ENCODE measurements around the gene WWTR1.

The WWTR1 gene

DNA sequence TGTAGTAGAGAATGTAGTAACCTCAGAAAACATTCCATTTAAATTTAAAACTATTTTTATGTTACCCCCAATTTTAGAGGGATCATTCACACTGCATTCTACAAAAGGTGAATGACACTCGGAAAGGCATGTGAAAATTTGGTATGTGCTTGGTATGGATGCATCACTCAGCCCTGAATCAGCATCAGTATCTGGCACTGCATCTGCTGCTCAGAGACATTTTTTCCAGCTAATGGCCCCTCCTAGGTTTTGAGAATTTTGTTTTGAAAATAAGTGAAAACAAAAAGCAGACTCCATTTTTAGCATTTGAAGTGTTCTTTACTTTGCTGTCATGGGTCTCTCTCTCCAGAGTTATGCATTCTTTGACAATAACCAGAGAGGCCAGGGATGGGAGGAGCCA is 15.6 kb upstream of the WWTR1 start:
- H3K4me1 ChIP-seq (ENCODE audit: control insufficient read depth in 1 of 2, insufficient read depth in 1 of 2, low read depth in 1 of 2, low read length in 1 of 2) = no peaks in the 10 kb centered on the region
- peaks cover 61% of the 10 kb centered on the region for H3K27me3 ChIP-seq
- no peaks in the 10 kb centered on the region for H3K36me3 ChIP-seq
- no peak overlapping the region for H3K4me3 ChIP-seq (ENCODE audit: low read depth in 1 of 2, low read length in 1 of 2)
- H3K9me3 ChIP-seq = no peaks in the 10 kb centered on the region
- no peak overlapping the region for H3K27ac ChIP-seq
- TF ChIP-seq, protein P1, sequence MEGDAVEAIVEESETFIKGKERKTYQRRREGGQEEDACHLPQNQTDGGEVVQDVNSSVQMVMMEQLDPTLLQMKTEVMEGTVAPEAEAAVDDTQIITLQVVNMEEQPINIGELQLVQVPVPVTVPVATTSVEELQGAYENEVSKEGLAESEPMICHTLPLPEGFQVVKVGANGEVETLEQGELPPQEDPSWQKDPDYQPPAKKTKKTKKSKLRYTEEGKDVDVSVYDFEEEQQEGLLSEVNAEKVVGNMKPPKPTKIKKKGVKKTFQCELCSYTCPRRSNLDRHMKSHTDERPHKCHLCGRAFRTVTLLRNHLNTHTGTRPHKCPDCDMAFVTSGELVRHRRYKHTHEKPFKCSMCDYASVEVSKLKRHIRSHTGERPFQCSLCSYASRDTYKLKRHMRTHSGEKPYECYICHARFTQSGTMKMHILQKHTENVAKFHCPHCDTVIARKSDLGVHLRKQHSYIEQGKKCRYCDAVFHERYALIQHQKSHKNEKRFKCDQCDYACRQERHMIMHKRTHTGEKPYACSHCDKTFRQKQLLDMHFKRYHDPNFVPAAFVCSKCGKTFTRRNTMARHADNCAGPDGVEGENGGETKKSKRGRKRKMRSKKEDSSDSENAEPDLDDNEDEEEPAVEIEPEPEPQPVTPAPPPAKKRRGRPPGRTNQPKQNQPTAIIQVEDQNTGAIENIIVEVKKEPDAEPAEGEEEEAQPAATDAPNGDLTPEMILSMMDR (IDR thresholded peaks at IDR 0.05) = no peak

GRCh38 chr3:149670742-149671492 is 13.1 kb upstream of the WWTR1 start:
- TF ChIP-seq, protein P1 (IDR thresholded peaks at IDR 0.05) = no peak
- Histone ChIP-seq H3K36me3 (no peaks in the 10 kb centered on the region), H3K4me3 (ENCODE audit: low read depth in 1 of 2, low read length in 1 of 2) (no peak overlapping the region), H3K27me3 (peaks cover 85% of the 10 kb centered on the region), H3K9me3 (no peaks in the 10 kb centered on the region), H3K4me1 (ENCODE audit: control insufficient read depth in 1 of 2, insufficient read depth in 1 of 2, low read depth in 1 of 2, low read length in 1 of 2) (no peaks in the 10 kb centered on the region), H3K27ac (no peak overlapping the region)

- no peaks in the 10 kb centered on the region for H3K36me3 ChIP-seq
- no peaks in the 10 kb centered on the region for H3K9me3 ChIP-seq
- no peak overlapping the region for H3K4me3 ChIP-seq (ENCODE audit: low read depth in 1 of 2, low read length in 1 of 2)
- H3K27ac ChIP-seq = no peak overlapping the region
- peaks cover 95% of the 10 kb centered on the region for H3K27me3 ChIP-seq
- H3K4me1 ChIP-seq (ENCODE audit: control insufficient read depth in 1 of 2, insufficient read depth in 1 of 2, low read depth in 1 of 2, low read length in 1 of 2) = no peaks in the 10 kb centered on the region
- TF ChIP-seq, protein P1 (IDR thresholded peaks at IDR 0.05) = no peak
These were observed 9.8 kb upstream of the WWTR1 start for GRCh38 chr3:149667576-149667975.

- TF ChIP-seq, protein P1 (IDR thresholded peaks at IDR 0.05) = no peak
- peaks cover 100% of the 10 kb centered on the region for H3K27me3 ChIP-seq
- no peak overlapping the region for H3K4me3 ChIP-seq (ENCODE audit: low read depth in 1 of 2, low read length in 1 of 2)
- H3K27ac ChIP-seq = no peak overlapping the region
- no peaks in the 10 kb centered on the region for H3K36me3 ChIP-seq
- H3K9me3 ChIP-seq = no peaks in the 10 kb centered on the region
- H3K4me1 ChIP-seq (ENCODE audit: control insufficient read depth in 1 of 2, insufficient read depth in 1 of 2, low read depth in 1 of 2, low read length in 1 of 2) = peaks cover 0 to 1% of the 10 kb centered on the region in 2 experiments
These were observed 6.1 kb upstream of the WWTR1 start for GRCh38 chr3:149663966-149664365.

DNA sequence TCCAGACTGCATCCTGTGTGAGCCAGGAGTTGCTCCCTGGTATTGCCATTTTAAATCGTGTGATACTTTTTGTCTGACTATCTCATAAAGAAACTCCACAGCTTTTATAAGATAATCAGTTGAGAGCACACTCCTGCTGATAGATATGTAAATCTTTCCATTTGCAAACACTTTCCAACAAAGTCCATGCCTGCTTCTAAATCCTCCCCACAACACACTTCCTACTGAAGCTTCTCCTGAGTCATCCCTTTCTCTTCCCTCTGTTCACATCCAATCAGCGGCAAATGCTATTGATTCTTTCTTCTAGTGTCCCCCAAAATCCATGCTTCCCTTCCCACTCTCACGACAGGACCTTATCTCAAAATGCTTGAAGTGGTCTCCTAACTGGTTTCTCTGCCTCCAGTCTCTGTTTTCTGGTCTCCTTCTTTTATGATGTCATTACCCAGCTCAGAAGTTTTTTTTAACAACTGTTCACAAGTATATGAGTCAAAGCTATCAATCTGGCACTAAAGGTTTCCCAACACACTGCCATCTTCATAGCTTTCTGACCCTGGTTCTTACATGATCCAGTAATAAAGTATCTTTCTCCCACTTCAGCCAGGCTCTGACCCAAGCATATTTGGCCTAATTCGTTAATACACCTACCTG is 4.5 kb upstream of the WWTR1 start:
- Histone ChIP-seq H3K36me3 (no peaks in the 10 kb centered on the region), H3K27me3 (peaks cover 100% of the 10 kb centered on the region), H3K9me3 (no peaks in the 10 kb centered on the region), H3K4me1 (ENCODE audit: control insufficient read depth in 1 of 2, insufficient read depth in 1 of 2, low read depth in 1 of 2, low read length in 1 of 2) (peaks cover 6 to 17% of the 10 kb centered on the region in 2 experiments), H3K4me3 (ENCODE audit: low read depth in 1 of 2, low read length in 1 of 2) (no peak overlapping the region), H3K27ac (no peak overlapping the region)
- TF ChIP-seq, protein P1 (IDR thresholded peaks at IDR 0.05) = no peak
